ENCODE results near the gene MPND.

MPND gene

DNA sequence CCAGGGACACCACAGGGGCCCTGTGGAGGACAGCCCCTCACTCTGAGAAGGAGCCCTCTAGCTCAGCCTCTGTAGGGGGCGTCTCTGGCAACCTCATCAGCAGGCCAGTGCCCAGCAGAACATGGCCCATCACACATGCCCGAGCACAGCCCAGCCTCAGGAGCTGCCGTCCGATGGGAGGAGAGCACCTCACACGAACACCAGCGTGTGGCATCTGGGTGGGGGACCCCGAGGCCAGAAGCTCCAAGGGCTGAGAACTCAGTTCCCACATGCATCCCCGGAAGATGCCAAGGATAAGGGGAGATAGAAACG lies 45.7 kb downstream of the MPND start:
- no peak overlapping the region for H3K4me3 ChIP-seq (ENCODE audit: low read depth, low read length)
- TF ChIP-seq, protein P1, sequence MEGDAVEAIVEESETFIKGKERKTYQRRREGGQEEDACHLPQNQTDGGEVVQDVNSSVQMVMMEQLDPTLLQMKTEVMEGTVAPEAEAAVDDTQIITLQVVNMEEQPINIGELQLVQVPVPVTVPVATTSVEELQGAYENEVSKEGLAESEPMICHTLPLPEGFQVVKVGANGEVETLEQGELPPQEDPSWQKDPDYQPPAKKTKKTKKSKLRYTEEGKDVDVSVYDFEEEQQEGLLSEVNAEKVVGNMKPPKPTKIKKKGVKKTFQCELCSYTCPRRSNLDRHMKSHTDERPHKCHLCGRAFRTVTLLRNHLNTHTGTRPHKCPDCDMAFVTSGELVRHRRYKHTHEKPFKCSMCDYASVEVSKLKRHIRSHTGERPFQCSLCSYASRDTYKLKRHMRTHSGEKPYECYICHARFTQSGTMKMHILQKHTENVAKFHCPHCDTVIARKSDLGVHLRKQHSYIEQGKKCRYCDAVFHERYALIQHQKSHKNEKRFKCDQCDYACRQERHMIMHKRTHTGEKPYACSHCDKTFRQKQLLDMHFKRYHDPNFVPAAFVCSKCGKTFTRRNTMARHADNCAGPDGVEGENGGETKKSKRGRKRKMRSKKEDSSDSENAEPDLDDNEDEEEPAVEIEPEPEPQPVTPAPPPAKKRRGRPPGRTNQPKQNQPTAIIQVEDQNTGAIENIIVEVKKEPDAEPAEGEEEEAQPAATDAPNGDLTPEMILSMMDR (IDR thresholded peaks at IDR 0.05; ENCODE audit: low read depth, low read length), result no peak

DNA sequence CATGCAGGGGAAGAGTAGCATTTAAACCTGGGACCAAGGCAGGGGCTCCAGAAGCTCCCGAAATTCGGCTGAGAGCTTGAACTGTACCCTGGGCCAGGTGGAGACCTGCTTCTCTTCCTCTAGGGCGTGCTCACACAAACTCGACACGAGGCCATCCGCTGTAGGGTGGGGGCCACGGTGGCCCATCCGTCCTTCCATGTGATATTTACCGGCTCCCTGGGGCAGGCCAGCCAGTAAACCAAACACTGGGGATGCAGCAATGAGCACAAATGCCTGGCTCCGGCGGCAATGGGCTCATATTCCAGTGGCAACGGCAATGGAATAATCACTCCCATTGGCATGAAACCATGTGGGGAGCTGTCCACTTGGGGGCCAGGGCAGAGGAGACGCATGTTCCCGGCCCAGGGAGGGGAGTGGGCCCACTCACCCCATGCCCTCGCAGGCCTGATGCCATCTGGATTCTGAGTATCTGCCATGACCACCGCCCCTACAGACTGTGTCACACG lies 46.2 kb downstream of the MPND start:
- TF ChIP-seq, protein P1 (IDR thresholded peaks at IDR 0.05; ENCODE audit: low read depth, low read length), result no peak
- H3K4me3 ChIP-seq (ENCODE audit: low read depth, low read length), result no peak overlapping the region

DNA sequence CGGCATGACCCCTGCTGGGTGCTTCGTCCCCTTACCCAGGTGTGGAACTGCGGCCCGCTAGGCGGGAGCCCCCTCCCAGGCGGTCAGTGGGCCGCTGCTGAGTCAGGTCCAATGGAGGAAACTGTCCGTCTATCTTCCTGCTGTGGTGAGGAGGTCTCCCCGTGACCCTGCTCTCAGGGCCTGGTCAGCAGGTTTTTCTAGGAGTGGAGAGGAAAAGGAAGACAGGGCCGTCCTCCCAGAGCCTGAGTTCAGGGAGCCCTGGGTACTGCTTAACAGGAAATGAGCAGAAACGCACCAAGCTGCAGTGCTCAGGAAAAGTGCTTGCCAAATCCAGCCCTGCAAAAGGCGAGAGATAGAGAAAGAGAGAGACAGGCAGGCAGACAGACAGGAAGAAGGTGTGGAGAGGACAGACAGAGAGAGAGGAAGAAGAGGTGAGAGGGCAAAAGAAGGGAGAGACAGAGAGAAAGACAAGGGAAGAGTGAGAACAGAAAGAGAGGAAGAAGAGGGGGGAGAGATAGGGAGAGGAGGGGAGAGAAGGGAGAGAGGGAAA lies 46.7 kb downstream of the MPND start:
- TF ChIP-seq, protein P1 (IDR thresholded peaks at IDR 0.05; ENCODE audit: low read depth, low read length), result no peak
- H3K4me3 ChIP-seq (ENCODE audit: low read depth, low read length), result no peak overlapping the region

DNA sequence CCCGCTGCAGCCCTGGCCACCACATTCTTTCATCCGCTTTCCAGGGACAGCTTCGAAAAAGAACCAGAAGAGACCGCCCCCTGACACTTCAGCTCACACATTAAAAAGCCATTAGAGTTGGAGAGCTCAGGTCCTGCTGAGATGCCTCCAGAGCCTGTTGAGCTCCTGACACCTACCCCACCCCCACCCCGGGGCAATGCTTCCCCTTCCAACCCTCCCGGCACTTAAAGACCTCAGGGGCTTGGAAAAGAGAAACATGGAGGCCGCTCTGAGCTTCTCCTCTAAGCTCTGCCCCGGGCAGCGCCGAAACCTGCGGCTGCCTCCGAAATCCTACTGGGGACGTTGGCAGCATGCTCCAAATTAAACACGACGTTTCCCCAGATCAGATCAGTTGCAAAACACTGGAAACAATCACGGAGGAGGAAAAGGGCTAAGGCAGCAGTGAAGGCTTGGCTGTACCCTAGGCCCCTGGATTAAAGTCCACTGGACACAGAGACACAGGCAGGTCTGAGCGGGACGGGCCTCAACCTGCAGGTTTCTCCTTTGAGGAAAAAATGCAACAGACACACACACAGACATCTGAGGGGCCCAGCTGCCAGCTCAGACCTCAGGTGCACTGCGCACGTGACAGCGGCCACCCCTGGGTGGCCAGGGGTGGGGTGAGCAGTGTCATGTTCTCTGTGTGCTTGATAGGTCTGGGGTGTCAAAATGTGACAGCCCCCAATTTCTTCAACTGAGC lies 47.4 kb downstream of the MPND start:
- TF ChIP-seq, protein P1 (IDR thresholded peaks at IDR 0.05; ENCODE audit: low read depth, low read length), result no peak
- no peak overlapping the region for H3K4me3 ChIP-seq (ENCODE audit: low read depth, low read length)

DNA sequence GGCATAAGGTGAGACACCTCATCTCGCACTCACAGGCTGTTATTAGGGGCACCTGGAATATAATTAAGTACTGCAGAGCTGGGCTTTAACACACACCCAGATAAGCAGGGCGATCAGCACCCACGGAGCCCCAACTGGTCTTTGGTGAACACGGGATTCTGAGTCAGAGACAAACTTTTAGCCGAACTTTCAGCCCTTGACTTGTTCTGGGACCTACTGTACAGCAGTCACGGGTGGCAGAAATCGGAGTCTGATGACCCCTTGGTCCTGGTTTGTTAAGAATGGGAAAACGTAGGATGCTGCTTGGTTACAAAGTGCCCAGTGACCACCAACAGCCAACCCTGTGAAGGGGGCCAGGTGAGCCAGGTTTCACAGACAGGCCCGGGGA lies 47.9 kb downstream of the MPND start:
- TF ChIP-seq, protein P1 (IDR thresholded peaks at IDR 0.05; ENCODE audit: low read depth, low read length), result no peak
- no peak overlapping the region for H3K4me3 ChIP-seq (ENCODE audit: low read depth, low read length)

DNA sequence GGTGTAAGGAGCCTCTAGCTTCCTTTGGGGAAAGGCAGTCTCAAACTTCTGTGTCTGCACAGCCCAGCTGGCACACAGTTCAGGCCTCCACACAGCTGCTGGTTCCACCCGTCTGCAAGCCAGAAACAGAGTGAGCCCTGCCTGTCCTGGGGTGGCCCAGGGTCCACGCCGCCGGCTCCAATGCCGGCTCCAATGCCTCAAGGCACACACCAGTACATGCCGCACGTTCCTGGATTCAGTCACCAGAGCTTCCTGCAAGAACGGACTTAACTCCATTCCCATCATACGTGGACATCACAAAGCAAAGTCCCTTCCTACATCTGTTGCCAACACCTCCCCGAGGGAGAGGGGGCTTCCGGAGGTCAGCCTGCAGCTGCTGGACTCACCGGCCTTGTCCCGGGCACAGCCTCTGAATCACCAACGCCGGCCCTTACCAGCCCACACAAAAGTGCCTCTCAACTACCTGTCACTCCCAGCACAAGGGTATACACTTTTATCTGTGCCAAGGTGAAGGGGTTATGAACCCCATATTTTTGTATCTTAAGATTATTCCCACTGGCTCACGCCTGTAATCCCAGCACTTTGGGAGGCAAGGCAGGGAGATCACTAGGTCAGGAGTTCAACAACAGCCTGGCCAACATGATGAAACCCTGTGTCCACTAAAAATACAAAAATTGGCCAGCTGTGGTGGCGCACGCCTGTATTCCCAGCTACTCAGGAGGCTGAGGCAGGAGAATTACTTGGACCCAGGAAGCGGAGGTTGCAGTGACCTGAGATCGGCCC lies 48.5 kb downstream of the MPND start:
- TF ChIP-seq, protein P1 (IDR thresholded peaks at IDR 0.05; ENCODE audit: low read depth, low read length), result no peak
- H3K4me3 ChIP-seq (ENCODE audit: low read depth, low read length), result no peak overlapping the region
